HG03575 (cell line): ENCODE data around the gene MEFV.
"Not testable (repeated sequence)": the region's sequence is repeated elsewhere in the genome, so short reads cannot be mapped to it uniquely, and the experiment has no call there.

Source experiments
- ATAC-seq: cut with Tn5 transposase; IDR thresholded peaks from one replicate; pipeline ENCODE4 v1.9.1; 2021; ENCODE audit not compliant: unreplicated experiment, insufficient number of reproducible peaks, low FRiP score; ENCODE audit errors: extremely low read depth

Gene MEFV

DNA sequence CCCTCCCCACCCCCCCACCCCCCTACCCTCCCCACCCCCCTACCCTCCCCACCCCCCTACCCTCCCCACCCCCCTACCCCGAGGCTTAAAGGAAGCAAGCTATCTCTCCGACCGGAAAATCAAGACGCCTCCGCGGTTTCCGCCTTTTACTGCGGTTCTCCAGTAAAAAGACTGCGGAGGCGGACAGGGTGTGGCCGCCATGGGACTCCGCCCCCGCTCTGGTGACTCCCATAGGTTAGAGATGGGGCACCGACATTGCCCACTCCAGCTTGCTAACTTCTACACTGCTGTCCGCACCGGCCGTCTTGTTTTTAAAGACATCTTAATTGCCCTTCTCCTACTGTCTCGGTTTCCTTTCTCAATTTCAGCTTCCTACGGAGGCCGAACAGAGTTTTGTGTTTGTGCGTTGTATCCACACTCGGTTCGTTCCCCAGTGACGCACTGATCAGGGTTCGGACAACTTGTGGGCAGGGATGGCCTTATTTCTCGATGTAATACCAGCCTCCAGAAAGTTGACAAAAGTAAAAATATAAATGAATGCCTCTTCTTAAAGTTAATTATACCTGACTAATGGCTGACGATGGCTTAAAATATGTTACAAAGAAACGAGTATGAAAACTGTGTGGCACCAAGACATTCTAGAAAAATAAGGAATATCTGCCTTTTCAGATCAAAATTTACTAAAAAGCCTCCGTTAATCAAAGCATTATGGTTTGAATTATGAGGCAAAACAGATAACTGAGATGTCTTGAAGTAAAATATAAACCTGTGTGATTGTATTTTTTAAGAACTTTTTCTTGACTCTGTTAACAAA is 20.4 kb downstream of the MEFV start:
- no peak for ATAC-seq

GRCh38 chr16:3234857-3235561 is 21.4 kb downstream of the MEFV start, which contains the start of gene ZNF200:
Gene ZNF200 (minus strand): TSS chr16:3235158. CDS start chr16:3233755, 1,403 bp downstream.
- no peak for ATAC-seq

- ATAC-seq, result no peak
Observed at GRCh38 chr16:3234543-3234856, 21.9 kb downstream of the MEFV start.

DNA sequence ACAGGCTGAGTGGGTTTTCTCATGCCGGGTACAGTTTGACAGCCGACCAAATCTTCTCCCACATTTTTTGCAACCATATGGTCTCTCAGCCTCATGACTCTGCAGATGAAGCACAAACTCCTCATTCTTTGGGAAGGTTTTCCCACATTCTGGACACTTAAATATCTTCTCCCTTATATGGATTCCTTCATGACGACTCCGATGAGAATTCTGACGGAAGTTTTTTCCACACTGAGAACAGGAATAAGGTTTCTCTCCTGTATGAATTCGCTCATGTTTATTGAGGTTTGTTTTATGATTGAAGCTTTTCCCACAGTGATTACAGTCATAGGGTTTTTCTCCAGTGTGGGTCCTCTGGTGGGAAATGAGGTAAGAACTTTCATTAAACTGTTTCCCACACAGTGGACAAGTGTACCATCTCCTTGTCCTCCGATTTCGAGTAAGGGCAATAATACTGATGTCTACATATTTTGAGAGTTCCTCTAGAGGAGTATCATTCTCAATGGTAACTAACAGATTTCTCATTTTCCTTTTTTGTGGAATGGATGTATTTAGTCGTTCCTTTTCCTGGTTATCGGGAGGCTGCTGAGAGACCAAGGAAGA is 32.4 kb downstream of the MEFV start:
- no peak for ATAC-seq

DNA sequence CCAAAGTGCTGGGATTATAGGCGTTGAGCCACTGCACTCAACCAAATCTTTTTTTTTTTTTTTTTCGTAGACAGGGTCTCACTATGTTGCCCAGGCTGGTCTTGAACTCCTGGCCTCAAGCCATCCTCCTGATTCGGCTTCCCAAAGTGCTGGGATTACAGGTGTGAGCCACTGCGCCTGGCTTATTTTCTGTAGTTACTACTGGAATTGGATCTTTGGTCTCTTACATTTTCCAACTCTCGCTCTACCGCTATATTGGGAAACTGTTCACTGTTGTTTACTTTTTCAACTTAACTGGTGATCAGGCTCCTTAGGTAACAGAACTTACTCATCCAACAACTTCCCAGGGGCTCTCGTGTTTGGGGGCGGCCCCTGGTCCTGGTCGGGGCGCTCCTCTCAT is 35.6 kb downstream of the MEFV start:
- ATAC-seq, result no peak

- ATAC-seq, result no peak
Observed at GRCh38 chr16:3216263-3216640, 40.2 kb downstream of the MEFV start.

DNA sequence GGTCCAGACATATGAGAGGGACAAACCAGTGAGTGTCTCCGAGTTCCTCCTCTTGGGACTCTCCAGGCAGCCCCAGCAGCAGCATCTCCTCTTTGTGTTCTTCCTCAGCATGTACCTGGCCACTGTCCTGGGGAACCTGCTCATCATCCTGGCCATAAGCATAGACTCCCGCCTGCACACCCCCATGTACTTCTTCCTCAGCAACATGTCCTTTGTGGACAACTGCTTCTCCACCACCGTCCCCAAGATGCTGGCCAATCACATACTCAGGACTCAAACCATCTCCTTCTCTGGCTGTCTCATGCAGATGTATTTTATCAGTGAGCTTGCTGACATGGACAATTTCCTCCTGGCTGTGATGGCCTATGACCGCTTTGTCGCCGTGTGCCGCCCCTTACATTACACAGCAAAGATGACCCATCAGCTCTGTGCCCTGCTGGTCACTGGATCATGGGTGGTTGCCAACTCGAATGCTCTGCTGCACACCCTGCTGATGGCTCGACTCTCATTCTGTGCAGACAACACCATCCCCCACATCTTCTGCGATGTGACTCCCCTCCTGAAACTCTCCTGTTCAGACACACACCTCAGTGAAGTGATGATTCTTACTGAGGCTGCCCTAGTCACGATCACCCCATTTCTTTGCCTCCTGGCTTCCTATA is 40.7 kb downstream of the MEFV start:
- ATAC-seq, result no peak

GRCh38 chr16:3214904-3215600 is 41.4 kb downstream of the MEFV start:
- ATAC-seq, result no peak

DNA sequence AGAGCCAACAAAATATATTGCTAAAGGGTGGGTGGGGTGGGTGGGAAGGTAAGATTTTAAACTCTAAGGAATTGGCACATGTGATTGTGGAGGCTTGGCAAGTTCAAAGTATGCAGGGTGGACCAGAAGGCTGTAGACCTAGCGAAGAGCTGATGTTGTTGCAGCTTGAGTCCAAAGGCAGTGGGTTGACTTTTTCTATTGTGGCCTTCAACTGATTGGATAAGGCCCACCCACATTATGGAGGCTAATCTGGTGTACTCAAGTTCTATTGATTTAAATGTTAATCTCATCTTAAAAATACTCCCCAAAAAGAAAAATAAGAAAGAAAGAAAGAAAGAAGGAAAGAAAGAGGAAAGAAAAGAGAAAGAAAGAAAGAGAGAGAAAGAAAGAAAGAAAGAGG is 43.9 kb downstream of the MEFV start:
- ATAC-seq, result no peak

DNA sequence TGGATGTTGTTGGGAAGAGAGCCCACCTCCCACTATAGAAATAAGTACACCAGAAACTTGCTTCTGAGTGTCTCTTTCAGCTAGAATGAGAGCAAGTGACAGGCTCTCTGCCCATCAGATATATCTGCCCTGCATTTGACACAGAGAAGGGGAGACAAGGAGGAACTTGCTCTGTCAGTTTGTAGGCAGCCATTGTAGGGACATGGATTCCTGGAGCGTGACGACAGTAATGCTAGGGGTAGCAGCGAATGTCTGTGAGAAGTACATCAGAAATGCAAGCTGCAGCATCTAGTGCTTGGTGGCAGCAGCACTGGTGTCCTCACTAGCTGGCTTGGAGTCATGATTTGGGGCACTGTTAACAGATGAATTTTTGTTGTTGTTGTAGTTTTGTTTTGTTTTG is 44.4 kb downstream of the MEFV start:
- ATAC-seq, result no peak

GRCh38 chr16:3207086-3207953 is 49.1 kb downstream of the MEFV start:
- no peak for ATAC-seq

- not testable (repeated sequence) for ATAC-seq
Observed at GRCh38 chr16:3205939-3206338, 50.5 kb downstream of the MEFV start.

- ATAC-seq, result no peak
Observed at GRCh38 chr16:3202903-3203539, 53.4 kb downstream of the MEFV start.

GRCh38 chr16:3198334-3199072 is 57.9 kb downstream of the MEFV start:
- ATAC-seq, result no peak

- not testable (repeated sequence) for ATAC-seq
Observed at GRCh38 chr16:3197694-3198333, 58.6 kb downstream of the MEFV start.

- ATAC-seq, result no peak
Observed at GRCh38 chr16:3195975-3196374, 60.5 kb downstream of the MEFV start.

DNA sequence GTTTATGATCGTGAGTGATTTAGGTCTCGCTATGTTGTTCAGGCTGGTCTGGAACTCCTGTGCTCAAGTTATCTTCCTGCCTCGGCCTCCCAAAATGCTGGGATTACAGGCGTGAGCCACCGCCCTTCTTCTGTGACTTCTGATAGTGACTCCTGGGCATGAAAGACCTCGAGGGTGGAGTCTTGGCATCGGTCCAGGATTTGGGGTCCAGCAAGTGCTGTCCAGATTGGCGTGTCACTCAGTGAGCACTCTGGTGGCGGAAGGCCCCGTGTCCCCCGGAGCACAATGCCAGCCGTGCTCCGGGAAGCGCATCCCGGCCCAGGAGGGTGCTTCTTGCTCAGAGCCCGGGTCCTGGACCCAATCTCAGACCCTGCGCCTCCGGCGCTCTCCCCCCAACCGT is 61.6 kb downstream of the MEFV start:
- no peak for ATAC-seq
